Dermis blood vessel endothelial cell (primary cell): Measurements from ENCODE around the gene ARL6IP5. TPM values are rescaled to one million over a fixed set of nuclear protein-coding genes. Genes with fewer than 3 reads are reported as not detected.

Source experiments
- total RNA-seq: library from RNA; depleted of rRNA; stranded (reverse); fragments of >200 nt; gene quantifications from 2 replicates; pipeline ENCODE4 v1.2.3, GENCODE V29; 2014

ARL6IP5 gene
- total RNA-seq, 1 donor from 2014 or later: 90.4 TPM

Other genes starting within 250 kb of the ARL6IP5 start
- gene TAFA4, start 152.4 kb upstream of the ARL6IP5 start, total RNA-seq: 0.05 TPM in 1 of 2 replicates, not detected in the other
- gene EOGT, start 71.3 kb upstream of the ARL6IP5 start, total RNA-seq: 56.6 and 70.1 TPM in 2 replicates
- 37.7 and 37.8 TPM in 2 replicates for gene TMF1, start 32.6 kb upstream of the ARL6IP5 start, total RNA-seq
- 67.5 and 74.2 TPM in 2 replicates for gene UBA3, start 4.6 kb upstream of the ARL6IP5 start, total RNA-seq
- gene LMOD3, start 37.7 kb downstream of the ARL6IP5 start, total RNA-seq: not detected in 2 replicates